GM18858 (cell line): ENCODE data around the gene SLC10A3.

Experiments used
- ATAC-seq: cut with Tn5 transposase; IDR thresholded peaks from one replicate; pipeline ENCODE4 v1.9.1; 2021; ENCODE audit not compliant: unreplicated experiment

The SLC10A3 gene

GRCh38 chrX:154441984-154442707, 48.3 kb downstream of the SLC10A3 start:
- no peak for ATAC-seq

GRCh38 chrX:154441564-154441963, 48.9 kb downstream of the SLC10A3 start:
- ATAC-seq, result no peak

GRCh38 chrX:154440623-154441357, 49.6 kb downstream of the SLC10A3 start:
- ATAC-seq, result no peak

GRCh38 chrX:154439841-154440240, 50.6 kb downstream of the SLC10A3 start:
- ATAC-seq, result no peak

GRCh38 chrX:154437971-154438893, 52.2 kb downstream of the SLC10A3 start:
- ATAC-seq, result no peak
